Measurements from ENCODE around the gene USP48.
"Not testable (repeated sequence)": the region's sequence is repeated elsewhere in the genome, so short reads cannot be mapped to it uniquely, and the experiment has no call there.

USP48 gene, protein sequence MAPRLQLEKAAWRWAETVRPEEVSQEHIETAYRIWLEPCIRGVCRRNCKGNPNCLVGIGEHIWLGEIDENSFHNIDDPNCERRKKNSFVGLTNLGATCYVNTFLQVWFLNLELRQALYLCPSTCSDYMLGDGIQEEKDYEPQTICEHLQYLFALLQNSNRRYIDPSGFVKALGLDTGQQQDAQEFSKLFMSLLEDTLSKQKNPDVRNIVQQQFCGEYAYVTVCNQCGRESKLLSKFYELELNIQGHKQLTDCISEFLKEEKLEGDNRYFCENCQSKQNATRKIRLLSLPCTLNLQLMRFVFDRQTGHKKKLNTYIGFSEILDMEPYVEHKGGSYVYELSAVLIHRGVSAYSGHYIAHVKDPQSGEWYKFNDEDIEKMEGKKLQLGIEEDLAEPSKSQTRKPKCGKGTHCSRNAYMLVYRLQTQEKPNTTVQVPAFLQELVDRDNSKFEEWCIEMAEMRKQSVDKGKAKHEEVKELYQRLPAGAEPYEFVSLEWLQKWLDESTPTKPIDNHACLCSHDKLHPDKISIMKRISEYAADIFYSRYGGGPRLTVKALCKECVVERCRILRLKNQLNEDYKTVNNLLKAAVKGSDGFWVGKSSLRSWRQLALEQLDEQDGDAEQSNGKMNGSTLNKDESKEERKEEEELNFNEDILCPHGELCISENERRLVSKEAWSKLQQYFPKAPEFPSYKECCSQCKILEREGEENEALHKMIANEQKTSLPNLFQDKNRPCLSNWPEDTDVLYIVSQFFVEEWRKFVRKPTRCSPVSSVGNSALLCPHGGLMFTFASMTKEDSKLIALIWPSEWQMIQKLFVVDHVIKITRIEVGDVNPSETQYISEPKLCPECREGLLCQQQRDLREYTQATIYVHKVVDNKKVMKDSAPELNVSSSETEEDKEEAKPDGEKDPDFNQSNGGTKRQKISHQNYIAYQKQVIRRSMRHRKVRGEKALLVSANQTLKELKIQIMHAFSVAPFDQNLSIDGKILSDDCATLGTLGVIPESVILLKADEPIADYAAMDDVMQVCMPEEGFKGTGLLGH

GRCh38 chr1:21782868-21783678 is at the start of gene USP48:
TSS of gene USP48 (minus strand) at chr1:21783149. CDS start at chr1:21782957, 192 bp downstream.
- DNase-seq (ENCODE audit: low read depth), result peak; percentile 79

DNA sequence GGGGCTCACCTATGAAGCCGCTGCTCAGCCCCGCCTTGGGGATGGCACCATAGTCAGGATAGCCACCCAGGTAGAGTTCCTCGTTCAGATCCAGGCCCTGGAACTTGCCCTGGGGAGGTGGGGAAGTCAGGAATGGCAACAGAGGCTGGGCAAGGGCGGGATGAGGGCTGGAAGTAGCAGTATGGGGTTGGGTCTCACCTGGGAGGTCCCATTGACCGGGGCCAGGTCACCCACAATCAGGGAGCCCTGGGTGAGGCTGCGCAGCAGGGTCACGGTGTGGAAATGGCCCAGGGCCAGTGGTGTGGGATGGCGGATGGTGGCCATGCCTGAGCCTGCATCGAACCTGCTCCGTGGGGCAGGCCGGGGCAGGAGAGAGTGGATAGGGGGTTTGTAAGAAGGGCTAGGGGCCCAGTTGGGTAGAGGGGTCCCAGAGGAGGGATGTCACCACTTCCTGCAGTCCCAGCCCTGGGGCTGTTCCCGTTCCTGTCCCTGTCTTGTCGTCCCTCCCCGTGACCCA is 48.6 kb upstream of the USP48 start:
- no peak for DNase-seq (ENCODE audit: low read depth)

DNA sequence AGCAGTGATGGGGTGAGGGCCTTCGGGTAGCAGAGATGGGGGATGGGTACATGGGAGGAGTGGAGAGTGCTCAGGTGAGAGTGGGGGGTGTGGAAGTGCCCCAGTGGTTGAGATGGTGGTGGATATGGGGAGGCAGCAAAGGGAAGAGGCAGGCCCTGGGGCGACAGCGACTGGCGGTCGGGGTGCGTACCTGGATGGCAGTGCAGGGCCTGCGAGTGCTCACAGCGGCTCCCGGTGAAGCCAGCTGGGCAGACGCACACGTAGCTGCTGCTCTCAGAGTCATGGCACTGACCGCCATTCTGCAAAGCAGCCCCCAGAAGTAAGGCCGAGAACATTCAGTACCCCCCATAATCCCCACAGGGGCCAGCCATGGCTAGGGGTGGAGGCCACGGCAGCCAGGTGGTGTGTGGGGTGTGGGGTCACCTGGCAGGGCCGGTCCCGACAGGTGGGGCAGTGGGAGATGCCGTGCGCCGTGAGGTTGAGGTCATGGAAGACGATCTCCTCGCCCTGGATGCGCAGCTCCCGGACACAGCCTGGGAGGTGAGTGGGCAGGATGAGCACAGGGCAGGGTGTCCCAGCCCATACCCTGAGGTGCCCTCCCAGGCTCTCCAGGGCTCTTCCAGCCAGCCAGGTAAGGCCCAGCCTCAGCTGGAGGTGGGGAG is 48.0 kb upstream of the USP48 start:
- DNase-seq (ENCODE audit: low read depth), result no peak

DNA sequence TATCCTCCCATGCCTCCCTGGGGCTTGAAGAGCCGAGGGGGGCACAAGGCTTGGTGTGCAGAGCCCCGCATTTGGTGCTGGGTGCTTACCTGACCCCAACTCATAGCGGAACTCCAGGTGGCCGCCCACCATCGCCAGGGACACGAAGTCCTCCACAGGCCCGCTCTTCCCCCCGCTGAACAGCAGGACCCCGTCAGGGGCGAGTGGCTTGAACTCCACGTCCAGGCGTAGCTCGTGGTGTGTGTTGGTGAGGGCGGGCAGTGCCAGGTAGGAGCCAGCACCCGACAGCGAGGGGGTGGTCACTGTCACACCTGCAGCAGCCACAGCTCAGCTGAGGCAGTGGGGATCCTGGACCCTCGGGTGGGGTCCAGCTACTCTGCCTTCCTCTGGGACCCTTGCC is 46.3 kb upstream of the USP48 start:
- no peak for DNase-seq (ENCODE audit: low read depth)

- no peak for DNase-seq (ENCODE audit: low read depth)
Measured at GRCh38 chr1:21828506-21829210, 45.7 kb upstream of the USP48 start.

- DNase-seq (ENCODE audit: low read depth), result no peak
Measured at GRCh38 chr1:21828075-21828474, 45.1 kb upstream of the USP48 start.

DNA sequence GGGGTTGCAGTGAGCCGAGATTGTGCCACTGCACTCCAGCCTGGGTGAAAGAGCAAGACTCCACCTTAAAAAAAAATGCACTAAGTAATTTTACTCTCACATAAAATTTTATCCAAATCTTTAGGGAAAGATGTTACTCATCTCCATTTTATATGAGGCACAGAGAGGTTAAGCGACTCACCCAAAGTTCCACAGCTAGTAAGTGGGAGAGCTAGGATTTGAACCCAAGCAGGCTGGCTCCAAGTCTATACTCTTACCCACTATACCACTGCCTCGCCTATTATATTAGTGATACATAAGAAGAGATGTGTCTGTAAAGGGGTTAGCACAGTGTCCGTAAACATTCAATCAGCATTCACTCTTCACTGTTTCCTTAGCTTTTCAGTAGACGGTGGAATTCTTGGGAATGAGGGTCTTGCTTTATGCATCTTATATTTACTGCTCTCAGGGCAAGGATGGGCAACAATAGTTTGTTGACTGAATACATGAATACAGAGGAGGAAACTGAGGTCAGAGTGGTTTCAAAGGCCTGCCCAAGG is 44.3 kb upstream of the USP48 start:
- DNase-seq (ENCODE audit: low read depth), result no peak

DNA sequence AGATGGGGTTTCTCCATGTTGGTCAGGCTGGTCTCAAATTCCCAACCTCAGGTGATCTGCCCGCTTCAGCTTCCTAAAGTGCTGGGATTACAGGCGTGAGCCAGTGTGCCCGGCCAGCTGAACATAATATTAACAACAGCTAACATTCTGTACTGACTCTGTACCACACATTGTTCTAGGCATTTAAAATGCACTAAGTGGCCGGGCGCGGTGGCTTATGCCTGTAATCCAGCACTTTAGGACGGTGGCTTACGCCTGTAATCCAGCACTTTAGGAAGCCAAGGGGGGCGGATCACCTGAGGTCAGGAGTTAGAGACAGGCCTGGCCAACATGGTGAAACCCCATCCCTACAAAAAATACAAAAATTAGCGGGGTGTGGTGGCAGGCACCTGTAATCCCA is 43.7 kb upstream of the USP48 start:
- DNase-seq (ENCODE audit: low read depth), result not testable (repeated sequence)

DNA sequence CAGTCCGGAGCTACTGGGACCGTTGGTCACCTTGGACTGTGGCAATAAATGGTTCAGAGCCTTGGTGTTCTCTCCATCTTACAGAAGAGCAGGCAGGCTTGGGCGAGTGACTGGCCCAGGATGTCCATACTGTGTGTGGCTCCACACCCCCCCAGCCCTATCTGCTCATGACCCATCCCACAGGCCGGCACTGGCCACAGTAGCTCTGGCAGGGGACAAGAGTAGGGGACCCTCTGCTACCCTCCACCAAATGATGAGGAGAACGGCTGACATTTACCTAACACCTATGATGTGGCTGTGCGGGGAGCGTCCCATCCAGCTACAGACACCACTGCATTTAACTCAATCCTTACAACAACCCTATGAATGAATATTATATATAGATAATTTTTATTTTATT is 42.4 kb upstream of the USP48 start:
- DNase-seq (ENCODE audit: low read depth), result no peak

DNA sequence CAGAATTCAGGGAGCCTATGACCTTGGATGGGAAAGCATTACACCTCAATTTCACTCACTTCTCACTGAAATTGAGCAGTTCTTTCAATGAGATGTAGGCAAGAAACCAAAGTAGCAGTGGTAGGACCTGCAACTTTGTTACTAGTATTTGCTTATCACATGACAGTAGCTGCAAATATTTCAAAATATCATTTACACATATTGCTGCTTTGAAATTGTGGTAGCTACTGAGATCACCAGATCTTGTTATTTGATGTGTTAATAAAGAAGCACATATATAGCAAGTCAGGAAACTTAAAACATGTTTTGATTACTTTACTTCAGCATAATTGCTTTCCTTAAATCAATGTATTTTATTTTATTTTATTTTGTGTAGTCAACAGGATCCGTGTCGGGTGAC is 42.0 kb upstream of the USP48 start:
- DNase-seq (ENCODE audit: low read depth), result no peak

GRCh38 chr1:21823980-21824702 is 41.2 kb upstream of the USP48 start:
- no peak for DNase-seq (ENCODE audit: low read depth)

GRCh38 chr1:21823206-21823979 is 40.4 kb upstream of the USP48 start:
- no peak for DNase-seq (ENCODE audit: low read depth)

- DNase-seq (ENCODE audit: low read depth), result no peak
Measured at GRCh38 chr1:21822349-21822748, 39.4 kb upstream of the USP48 start.

- DNase-seq (ENCODE audit: low read depth), result no peak
Measured at GRCh38 chr1:21821385-21822019, 38.6 kb upstream of the USP48 start.

- DNase-seq (ENCODE audit: low read depth), result no peak
Measured at GRCh38 chr1:21820597-21821232, 37.8 kb upstream of the USP48 start.

- no peak for DNase-seq (ENCODE audit: low read depth)
Measured at GRCh38 chr1:21818656-21819055, 35.7 kb upstream of the USP48 start.

- DNase-seq (ENCODE audit: low read depth), result peak; percentile 16
Measured at GRCh38 chr1:21816602-21817302, 33.8 kb upstream of the USP48 start.

All from HS-5 (cell line).